ENCODE data around the gene IL1A. TPM values are rescaled to one million over a fixed set of nuclear protein-coding genes. Genes with fewer than 3 reads are reported as not detected.

IL1A gene
- total RNA-seq, 1 donor from 2014 or later: 2.4 TPM

DNA sequence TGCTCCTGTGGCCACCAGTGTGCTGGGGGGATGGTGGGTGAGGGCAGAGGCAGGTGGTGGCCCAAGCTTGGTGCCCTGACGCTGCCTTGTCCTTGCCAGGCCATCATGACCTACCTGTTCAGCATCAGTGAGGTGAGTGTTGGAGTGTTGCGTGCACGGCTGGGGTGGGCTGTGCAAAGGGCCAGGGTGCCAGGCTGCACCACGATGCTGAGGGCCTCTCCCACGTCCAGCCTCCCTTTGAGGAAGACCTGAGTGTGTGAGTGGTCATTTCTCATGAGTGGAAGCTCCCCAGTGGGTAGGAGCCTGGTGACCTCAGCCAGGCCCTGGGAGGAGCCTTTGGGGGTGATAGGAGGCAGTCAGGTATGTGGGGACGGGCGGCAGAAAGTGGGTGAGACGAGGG, 60.3 kb downstream of the IL1A start:
- DNase-seq (ENCODE audit: low read depth): no peak
- TF ChIP-seq, protein P1, sequence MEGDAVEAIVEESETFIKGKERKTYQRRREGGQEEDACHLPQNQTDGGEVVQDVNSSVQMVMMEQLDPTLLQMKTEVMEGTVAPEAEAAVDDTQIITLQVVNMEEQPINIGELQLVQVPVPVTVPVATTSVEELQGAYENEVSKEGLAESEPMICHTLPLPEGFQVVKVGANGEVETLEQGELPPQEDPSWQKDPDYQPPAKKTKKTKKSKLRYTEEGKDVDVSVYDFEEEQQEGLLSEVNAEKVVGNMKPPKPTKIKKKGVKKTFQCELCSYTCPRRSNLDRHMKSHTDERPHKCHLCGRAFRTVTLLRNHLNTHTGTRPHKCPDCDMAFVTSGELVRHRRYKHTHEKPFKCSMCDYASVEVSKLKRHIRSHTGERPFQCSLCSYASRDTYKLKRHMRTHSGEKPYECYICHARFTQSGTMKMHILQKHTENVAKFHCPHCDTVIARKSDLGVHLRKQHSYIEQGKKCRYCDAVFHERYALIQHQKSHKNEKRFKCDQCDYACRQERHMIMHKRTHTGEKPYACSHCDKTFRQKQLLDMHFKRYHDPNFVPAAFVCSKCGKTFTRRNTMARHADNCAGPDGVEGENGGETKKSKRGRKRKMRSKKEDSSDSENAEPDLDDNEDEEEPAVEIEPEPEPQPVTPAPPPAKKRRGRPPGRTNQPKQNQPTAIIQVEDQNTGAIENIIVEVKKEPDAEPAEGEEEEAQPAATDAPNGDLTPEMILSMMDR (IDR thresholded peaks at IDR 0.05; ENCODE audit: insufficient read depth, low read length, poor library complexity, severe bottlenecking): no peak
- Histone ChIP-seq H3K36me3 (ENCODE audit: control insufficient read depth, insufficient read depth, low read length) (no peaks in the 10 kb centered on the region), H3K4me3 (ENCODE audit: low read depth, low read length) (no peak overlapping the region), H3K27me3 (ENCODE audit: control insufficient read depth, insufficient read depth, low read length) (no peaks in the 10 kb centered on the region)

Other genes with a start within 250 kb of the IL1A start
- gene POLR1B, start 242.0 kb downstream of the IL1A start, total RNA-seq: 20.8 and 20.9 TPM in 2 replicates
- 33.5 and 36.5 TPM in 2 replicates for gene CHCHD5, start 199.9 kb downstream of the IL1A start, total RNA-seq
- gene SLC20A1, start 138.6 kb downstream of the IL1A start, total RNA-seq: 101 TPM in 2 replicates
- gene NT5DC4, start 63.5 kb downstream of the IL1A start, total RNA-seq: 0.14 TPM in 1 of 2 replicates, not detected in the other
- gene CKAP2L, start 19.9 kb downstream of the IL1A start, total RNA-seq: 2.5 and 5.6 TPM in 2 replicates
- gene IL1B, start 52.3 kb upstream of the IL1A start, total RNA-seq: 0.13 TPM in 1 of 2 replicates, not detected in the other
- gene IL37, start 126.7 kb upstream of the IL1A start, total RNA-seq: not detected in 2 replicates
- gene IL36G, start 193.5 kb upstream of the IL1A start, total RNA-seq: not detected in 2 replicates
- gene IL36A, start 221.0 kb upstream of the IL1A start, total RNA-seq: not detected in 2 replicates

Data from kidney epithelial cell (primary cell).